Erythroblast (primary cell): ENCODE measurements around the gene TENM4.

Experiments
- GATA1 ChIP-seq: IDR thresholded peaks from 2 replicates; pipeline ENCODE4 v1.6.1; 2011; ENCODE audit warnings: low read depth, mild to moderate bottlenecking, control low read depth, low read length, moderate library complexity
- POLR2A ChIP-seq: IDR thresholded peaks from 2 replicates; pipeline ENCODE4 v1.6.1; 2011; ENCODE audit warnings: mild to moderate bottlenecking, low read length

DNA sequence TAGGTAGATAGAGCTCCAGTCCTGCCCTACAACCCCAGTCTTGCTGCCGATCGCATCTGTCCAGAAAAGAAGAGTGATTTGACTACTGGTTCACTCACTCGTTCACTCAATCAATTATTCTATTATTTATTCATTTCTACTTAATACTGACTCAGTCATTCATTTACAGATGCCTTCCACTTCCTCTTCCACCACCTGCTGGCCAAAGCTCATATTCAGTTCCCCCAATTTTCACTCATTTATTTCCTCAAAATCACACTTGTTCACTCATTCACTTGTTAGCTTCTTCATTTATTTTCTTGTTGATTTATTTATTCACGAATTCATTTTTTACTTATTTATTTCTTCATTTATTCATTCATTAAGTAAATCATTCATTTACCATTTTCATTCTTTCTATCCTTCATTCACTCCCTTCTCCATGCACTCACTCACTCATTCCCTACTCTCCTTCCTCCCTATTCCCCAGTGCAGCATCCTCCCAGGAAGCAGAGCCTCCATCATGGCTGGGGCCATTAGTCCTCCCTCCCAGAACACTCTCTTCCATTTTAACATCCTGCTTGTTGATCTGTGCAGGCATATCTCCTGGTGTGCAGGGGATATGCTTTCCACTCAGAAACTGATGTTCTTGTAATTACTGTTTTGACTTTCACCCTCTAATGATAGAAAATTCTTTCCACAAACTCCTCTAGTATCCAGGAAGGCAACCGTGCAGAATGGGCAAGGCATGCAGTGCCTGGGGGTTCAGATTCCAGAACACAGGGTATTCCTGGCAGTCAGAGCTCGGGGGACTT is 281.0 kb downstream of the TENM4 start:
- TF ChIP-seq POLR2A: no peak
- no peak for TF ChIP-seq GATA1
